ENCODE data around the gene DENND1A. TPM values are rescaled to one million over a fixed set of nuclear protein-coding genes. Genes with fewer than 3 reads are reported as not detected.

Gene DENND1A
- total and polyA plus RNA-seq, 2 of the 13 experiments (the other 11 are each of a cell fraction or from before 2014, with no cell fraction given): 14.8 to 30.1 TPM

DNA sequence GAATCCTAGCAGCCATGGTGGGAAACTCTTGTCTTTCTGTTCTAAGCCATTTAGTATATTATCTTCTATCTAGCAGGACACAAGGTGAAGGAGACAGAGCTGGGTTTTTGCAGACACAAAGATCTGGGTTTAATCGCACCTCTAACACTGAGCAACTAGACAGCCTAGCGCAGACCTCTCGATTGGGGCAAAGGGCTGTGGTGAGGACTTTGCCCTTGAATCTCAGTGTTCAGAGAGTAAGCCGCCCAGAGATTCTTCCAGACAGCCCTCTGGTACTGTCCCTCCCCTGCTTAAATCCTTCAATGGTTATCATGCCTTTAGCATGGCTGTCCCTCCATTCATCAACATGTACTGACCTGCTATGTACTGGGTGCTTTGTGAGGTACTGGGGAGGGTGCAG, 445.8 kb downstream of the DENND1A start (continued):
- no peak for TF ChIP-seq MXD3 (CRISPR knock-in tag; IDR thresholded peaks at IDR 0.05)
- TF ChIP-seq NR3C1 (CRISPR knock-in tag; IDR thresholded peaks at IDR 0.05): no peak
- TF ChIP-seq POLR2AphosphoS5 (IDR thresholded peaks at IDR 0.05; ENCODE audit: low read depth, low read length): no peak
- no peak for TF ChIP-seq FOXO4 (CRISPR knock-in tag; conservative IDR thresholded peaks at IDR 0.05)
- TF ChIP-seq MATR3 (CRISPR knock-in tag; IDR thresholded peaks at IDR 0.05): no peak
- TF ChIP-seq, protein P1, sequence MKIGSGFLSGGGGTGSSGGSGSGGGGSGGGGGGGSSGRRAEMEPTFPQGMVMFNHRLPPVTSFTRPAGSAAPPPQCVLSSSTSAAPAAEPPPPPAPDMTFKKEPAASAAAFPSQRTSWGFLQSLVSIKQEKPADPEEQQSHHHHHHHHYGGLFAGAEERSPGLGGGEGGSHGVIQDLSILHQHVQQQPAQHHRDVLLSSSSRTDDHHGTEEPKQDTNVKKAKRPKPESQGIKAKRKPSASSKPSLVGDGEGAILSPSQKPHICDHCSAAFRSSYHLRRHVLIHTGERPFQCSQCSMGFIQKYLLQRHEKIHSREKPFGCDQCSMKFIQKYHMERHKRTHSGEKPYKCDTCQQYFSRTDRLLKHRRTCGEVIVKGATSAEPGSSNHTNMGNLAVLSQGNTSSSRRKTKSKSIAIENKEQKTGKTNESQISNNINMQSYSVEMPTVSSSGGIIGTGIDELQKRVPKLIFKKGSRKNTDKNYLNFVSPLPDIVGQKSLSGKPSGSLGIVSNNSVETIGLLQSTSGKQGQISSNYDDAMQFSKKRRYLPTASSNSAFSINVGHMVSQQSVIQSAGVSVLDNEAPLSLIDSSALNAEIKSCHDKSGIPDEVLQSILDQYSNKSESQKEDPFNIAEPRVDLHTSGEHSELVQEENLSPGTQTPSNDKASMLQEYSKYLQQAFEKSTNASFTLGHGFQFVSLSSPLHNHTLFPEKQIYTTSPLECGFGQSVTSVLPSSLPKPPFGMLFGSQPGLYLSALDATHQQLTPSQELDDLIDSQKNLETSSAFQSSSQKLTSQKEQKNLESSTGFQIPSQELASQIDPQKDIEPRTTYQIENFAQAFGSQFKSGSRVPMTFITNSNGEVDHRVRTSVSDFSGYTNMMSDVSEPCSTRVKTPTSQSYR (CRISPR knock-in tag; IDR thresholded peaks at IDR 0.05; ENCODE audit: borderline replicate concordance): no peak
- TF ChIP-seq ZNF572 (CRISPR knock-in tag; IDR thresholded peaks at IDR 0.05): no peak
- TF ChIP-seq, protein P2, sequence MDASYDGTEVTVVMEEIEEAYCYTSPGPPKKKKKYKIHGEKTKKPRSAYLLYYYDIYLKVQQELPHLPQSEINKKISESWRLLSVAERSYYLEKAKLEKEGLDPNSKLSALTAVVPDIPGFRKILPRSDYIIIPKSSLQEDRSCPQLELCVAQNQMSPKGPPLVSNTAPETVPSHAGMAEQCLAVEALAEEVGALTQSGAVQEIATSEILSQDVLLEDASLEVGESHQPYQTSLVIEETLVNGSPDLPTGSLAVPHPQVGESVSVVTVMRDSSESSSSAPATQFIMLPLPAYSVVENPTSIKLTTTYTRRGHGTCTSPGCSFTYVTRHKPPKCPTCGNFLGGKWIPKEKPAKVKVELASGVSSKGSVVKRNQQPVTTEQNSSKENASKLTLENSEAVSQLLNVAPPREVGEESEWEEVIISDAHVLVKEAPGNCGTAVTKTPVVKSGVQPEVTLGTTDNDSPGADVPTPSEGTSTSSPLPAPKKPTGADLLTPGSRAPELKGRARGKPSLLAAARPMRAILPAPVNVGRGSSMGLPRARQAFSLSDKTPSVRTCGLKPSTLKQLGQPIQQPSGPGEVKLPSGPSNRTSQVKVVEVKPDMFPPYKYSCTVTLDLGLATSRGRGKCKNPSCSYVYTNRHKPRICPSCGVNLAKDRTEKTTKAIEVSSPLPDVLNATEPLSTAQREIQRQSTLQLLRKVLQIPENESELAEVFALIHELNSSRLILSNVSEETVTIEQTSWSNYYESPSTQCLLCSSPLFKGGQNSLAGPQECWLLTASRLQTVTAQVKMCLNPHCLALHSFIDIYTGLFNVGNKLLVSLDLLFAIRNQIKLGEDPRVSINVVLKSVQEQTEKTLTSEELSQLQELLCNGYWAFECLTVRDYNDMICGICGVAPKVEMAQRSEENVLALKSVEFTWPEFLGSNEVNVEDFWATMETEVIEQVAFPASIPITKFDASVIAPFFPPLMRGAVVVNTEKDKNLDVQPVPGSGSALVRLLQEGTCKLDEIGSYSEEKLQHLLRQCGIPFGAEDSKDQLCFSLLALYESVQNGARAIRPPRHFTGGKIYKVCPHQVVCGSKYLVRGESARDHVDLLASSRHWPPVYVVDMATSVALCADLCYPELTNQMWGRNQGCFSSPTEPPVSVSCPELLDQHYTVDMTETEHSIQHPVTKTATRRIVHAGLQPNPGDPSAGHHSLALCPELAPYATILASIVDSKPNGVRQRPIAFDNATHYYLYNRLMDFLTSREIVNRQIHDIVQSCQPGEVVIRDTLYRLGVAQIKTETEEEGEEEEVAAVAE (CRISPR knock-in tag; IDR thresholded peaks at IDR 0.05; ENCODE audit: borderline replicate concordance): no peak
- peak; percentile 32; the same call in 1 of the 2 replicates for TF ChIP-seq RXRB (CRISPR knock-in tag; IDR thresholded peaks at IDR 0.05; ENCODE audit: borderline replicate concordance)
